Measurements from ENCODE around the gene GZF1.

Gene GZF1

GRCh38 chr20:23343590-23343989, 18.4 kb upstream of the GZF1 start:
- in situ Hi-C loops (cut with MboI; ENCODE audit: low sequenced_read_pairs) = loop anchor here (10.0 to 25.0 kb wide), 3 partner anchors 289 to 1006 kb away; no protein-coding TSS in a partner anchor

GRCh38 chr20:23344336-23344735, 17.6 kb upstream of the GZF1 start:
- in situ Hi-C loops (cut with MboI; ENCODE audit: low sequenced_read_pairs) = loop anchor here (10.0 to 25.0 kb wide), 3 partner anchors 290 to 1007 kb away; no protein-coding TSS in a partner anchor

DNA sequence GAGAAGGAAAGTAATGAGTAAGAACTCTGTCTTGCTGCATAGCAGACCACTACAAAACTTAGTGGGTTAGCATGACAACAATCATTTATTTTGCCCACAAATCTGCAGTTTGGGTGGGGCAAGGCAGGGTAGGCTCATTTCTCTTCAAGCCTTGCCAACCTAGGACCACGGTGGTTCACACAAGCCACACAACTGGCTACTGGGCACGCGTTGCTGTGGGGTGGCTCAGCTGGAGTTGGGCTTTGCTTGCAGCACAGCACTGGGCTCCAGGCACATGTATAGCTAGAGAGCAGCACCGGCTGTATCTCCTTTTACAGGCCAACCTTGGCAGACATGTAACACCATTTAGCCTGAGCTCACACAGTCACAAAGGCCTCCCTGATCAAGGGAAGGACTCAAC, 16.0 kb upstream of the GZF1 start:
- in situ Hi-C loops (cut with MboI; ENCODE audit: low sequenced_read_pairs) = loop anchor here (10.0 to 25.0 kb wide), 3 partner anchors 291 to 1009 kb away; no protein-coding TSS in a partner anchor

DNA sequence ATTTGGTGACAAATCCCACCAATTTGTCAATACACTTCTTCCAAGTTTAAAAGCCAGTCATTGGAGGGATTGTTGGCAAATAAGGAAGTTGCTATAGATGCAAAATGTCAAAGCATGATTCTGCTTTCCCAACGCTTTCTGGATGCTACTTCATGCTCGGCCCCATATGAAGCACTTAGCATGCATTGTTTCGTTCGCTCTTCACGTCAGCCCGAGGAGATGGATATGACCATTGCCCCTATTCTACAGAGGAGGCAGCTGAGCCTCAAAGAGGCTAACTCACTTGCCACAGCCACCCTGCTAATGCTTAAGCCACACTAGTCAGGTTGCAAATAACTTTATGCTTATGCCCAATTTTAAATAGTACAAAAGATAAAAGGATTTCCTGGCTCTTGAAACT, 14.2 kb upstream of the GZF1 start:
- in situ Hi-C loops (cut with MboI; ENCODE audit: low sequenced_read_pairs) = loop anchor here (10.0 to 25.0 kb wide), 3 partner anchors 293 to 1010 kb away; no protein-coding TSS in a partner anchor

DNA sequence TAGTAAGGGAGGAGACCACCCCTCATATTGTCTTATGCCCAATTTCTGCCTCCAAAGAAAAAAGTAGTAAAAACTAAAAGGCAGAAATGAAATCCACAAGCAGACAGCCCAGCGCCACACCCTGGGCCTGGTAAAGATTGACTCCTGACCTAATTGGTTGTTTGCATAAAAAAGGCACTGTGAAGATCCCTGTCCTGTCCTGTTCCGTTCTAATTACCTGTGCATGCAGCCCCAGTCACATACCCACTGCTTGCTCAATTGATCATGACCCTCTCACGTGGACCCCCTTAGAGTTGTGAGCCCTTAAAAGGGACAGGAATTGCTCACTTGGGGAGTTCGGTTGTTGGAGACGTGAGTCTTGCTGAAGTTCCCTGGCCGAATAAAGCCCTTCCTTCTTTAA, 13.5 kb upstream of the GZF1 start:
- in situ Hi-C loops (cut with MboI; ENCODE audit: low sequenced_read_pairs) = loop anchor here (10.0 to 25.0 kb wide), 3 partner anchors 294 to 1011 kb away; no protein-coding TSS in a partner anchor

- in situ Hi-C loops (cut with MboI; ENCODE audit: low sequenced_read_pairs) = loop anchor here (10.0 to 25.0 kb wide), 3 partner anchors 295 to 1012 kb away; no protein-coding TSS in a partner anchor
Measured at GRCh38 chr20:23349338-23350195, 12.4 kb upstream of the GZF1 start.

DNA sequence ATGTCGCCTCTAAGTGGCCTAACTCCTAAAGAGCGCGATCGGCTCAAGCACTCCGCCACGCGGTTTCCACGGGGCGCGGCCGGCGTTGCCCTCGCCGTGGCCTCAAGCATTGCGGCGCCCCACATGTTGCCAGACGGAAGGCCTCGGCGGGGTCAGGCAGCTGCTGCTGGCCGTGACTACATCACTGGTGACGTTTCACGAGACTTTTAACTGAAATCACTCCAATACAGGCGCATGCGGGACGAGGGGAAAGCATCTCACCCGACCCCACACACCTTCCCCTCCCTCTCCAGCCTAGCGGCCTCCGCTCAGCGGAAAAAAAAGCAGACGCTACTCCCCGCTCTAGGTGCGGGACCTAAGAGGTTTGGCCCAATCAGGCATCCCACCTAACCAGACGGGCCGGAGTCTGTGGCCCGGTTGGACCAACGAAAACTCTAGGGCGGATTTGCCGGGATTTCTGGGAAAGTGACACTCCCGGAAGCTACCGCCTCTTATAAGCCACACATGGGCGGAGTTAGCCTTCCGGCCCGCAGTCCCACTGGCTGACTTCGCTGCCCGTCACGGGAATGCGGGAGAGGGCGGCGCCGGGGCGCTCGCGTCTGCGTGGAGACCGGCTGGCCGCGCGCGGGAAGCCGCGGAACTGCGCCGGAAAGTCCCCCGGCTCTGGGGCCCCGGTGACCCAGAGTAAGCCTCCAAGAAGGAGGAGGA, 11.6 kb upstream of the GZF1 start, which contains the start of gene NXT1:
Gene NXT1, plus strand, starts transcription at position 596 of the 708 bp plus-strand sequence. CDS start 3,251 bp downstream, outside the sequence.
- in situ Hi-C loops (cut with MboI; ENCODE audit: low sequenced_read_pairs) = no loop called here

GRCh38 chr20:23350904-23351838, 10.8 kb upstream of the GZF1 start:
- in situ Hi-C loops (cut with MboI; ENCODE audit: low sequenced_read_pairs) = no loop called here

DNA sequence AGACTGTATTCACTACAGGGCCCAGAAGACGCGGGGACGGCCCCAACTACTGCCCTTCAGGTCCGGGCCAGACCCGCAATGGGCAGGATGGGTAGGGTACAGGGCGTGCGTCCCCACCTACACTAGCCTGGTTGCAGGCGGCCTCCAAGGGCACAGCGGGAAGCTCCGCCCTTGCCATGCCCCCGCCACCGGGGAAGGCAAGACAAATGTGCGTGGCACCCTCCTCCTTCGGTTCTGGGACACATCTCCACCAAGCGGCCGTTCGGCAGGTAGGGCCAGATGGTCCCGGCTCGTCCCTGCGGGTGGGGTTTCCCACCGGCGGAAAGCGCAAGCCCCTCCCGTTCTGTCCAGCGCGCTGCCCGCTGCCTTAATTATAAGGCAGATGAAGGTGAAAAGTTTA, 5.8 kb upstream of the GZF1 start:
- in situ Hi-C loops (cut with MboI; ENCODE audit: low sequenced_read_pairs) = no loop called here

DNA sequence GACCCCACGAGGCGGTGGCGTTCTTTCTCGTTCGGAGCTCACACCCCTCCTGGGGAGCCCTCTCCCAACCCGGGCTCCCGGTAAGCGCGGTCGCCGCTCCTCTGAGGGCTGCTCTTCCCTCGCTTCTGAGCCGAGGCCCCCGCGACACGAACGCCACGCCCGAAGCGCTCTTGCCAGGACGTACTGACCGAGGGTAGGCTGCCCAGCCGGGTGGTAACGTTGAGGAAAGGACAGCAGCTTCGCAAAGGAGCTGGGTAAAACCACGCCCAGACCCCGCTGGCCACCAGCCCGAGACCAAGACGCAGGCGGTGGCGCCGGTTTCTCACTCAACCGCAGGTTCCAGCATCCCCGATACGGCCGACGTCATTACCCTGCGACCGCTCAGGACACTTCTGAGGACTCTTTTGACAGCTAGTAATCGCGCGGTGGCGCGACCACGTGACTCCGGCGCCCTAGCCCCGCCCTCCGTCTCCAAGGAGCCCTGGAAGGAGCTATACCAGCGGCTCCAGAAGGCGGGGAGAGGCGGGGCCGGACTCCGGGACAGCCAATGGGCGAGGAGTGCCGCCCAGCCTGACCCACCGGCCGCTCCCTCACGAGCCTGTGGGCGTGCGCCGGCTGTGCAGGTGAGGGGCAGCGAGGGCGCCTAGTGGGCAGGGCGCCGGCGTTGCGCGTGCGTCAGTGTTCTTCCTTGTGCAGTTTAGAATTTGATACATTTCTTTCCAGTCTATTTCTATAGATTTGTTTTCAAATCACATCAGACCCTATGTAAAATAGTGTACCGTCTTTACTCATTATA, 4.0 kb upstream of the GZF1 start:
- in situ Hi-C loops (cut with MboI; ENCODE audit: low sequenced_read_pairs) = no loop called here

GRCh38 chr20:23358563-23358906, 3.4 kb upstream of the GZF1 start:
- in situ Hi-C loops (cut with MboI; ENCODE audit: low sequenced_read_pairs) = no loop called here

DNA sequence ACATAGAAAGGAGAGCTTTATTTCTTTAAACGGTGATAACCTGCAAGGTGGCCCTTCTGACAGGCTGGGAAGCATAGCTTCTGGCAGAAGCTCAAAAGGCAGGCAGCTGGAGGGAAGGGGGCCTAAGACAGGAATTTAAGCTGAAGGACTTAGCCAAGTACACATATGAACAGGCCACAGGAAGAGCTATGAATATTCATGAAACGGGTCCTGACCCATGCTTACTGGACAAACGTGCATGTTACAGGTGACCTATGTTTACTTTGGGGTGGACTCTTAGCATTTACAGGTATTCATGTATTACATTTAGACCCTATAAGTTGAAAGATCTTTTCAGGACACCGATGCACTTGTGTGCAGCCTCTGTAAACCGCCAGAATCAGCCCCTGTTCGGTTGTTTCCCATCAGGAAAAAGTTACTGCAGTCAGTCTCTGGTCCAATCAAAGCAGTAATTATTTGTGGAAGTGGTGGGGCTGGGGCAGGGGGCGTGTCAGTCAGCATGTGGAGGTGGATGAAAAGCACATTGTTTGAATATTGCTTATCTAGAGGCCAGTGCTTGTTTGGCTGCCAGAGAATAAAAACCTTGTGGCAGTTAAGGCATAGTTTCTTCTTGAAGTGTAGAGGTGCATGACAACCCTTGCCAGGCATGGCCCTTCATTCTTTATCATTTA, 2.9 kb upstream of the GZF1 start:
- in situ Hi-C loops (cut with MboI; ENCODE audit: low sequenced_read_pairs) = no loop called here

DNA sequence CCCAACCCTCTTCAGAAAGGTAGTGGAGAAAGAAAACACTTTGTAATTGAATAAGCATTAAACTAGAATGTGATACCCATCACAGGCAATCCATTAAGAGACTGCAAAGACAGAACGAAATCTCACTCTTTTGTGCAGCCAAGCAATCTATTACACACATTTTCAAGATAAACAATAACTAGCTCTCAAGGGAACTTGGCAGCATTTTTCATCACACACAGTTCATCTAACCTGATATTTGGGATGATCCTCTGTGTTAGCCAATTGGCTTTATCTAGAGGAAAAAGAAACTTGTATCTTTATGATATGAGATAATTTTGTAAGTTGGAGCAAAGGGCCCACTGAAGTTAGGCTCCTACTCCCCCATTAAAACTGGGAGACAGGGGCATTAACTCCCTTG, 1.5 kb upstream of the GZF1 start:
- in situ Hi-C loops (cut with MboI; ENCODE audit: low sequenced_read_pairs) = no loop called here

DNA sequence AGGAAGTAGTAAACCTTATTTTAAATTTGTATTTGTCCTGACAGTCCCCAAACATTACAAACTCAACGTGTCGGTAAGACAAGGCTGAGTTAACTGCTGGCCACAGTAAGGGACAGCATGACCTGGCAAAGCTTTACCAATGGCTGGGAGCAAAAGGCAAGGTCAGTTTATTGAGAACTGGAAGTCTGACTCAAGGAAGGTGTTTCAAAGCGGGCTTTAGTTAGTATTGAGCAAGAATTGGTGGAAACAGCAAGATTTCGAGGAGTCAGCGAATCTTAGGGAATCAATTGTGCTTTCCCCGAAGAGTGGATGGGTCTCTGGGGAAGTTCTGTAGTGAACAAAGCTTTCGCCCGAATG, 885 bp upstream of the GZF1 start:
- in situ Hi-C loops (cut with MboI; ENCODE audit: low sequenced_read_pairs) = no loop called here

GRCh38 chr20:23362392-23363256, 642 bp downstream of the GZF1 start:
- in situ Hi-C loops (cut with MboI; ENCODE audit: low sequenced_read_pairs) = no loop called here

DNA sequence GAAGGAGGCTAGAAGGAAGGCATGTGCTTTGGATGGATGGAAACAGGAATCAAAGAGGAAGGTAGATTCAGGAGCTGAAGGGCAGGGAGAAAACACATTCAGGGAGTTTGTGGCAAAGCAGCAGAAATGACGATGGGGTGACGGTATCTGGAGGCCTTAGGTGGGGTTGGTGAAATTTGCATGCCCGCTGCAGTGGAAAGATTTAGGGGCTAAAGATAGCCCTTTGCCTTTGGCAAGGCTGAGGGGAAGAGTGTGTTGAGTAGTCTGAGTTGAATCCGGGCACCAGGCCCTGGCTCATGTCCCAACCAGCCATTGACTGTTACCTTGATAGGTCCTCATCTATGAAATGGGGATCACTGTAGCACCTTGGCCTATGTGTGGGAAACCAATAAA, 1.3 kb downstream of the GZF1 start:
- in situ Hi-C loops (cut with MboI; ENCODE audit: low sequenced_read_pairs) = no loop called here

DNA sequence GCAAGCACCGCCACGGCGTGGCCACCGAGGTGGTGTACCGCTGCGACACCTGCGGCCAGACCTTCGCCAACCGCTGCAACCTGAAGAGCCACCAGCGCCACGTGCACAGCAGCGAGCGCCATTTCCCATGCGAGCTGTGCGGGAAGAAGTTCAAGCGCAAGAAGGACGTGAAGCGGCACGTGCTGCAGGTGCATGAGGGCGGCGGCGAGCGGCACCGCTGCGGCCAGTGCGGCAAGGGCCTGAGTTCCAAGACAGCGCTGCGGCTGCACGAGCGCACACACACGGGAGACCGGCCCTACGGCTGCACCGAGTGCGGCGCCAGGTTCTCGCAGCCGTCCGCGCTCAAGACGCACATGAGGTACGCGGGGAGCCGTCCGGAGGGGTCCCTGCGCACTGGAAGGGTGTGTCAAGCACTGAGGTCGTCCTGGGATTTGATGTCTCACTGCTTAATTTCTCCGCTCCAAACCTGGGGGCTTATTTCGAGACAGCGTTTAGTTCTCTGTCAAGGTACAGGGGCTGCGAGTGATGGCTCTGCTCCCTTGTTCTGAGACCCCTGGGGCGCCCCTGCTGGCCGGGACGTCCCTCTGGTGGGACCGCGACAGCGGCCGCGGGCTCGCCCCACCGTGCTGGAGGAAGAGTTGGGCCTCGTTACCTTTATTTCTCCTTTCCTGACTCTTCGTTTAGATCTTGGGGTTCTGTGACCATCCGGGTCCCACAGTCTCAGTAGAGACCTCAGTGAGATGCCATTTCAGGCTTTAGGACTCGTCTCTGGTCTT, 3.6 kb downstream of the GZF1 start:
- in situ Hi-C loops (cut with MboI; ENCODE audit: low sequenced_read_pairs) = no loop called here

GRCh38 chr20:23366384-23366783, 4.4 kb downstream of the GZF1 start:
- in situ Hi-C loops (cut with MboI; ENCODE audit: low sequenced_read_pairs) = no loop called here
